ENCODE data around the gene BCL7A.
"Not testable (repeated sequence)": the region's sequence is repeated elsewhere in the genome, so short reads cannot be mapped to it uniquely, and the experiment has no call there.

BCL7A gene

DNA sequence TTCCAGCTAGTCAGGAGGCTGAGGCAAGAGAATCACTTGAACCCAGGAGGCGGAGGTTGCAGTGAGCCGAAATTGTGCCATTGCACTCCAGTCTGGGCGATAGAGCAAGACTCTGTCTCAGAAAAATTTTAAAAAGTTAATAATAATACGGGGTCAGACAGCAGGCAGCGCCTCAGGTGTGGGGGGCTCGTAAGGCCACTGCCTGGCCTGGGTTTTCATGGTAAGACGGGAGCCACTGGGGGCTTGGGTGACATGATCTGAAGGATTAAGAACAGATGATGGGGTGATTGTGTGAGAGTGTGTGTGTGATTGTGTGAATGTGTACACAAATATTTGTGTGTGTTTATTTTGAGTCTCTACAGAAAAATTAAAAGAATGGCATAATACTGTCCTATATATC, 23.6 kb downstream of the BCL7A start:
- Histone ChIP-seq H3K9ac (ENCODE audit: low read depth, low read length) (no peak overlapping the region), H3K36me3 (ENCODE audit: control insufficient read depth, insufficient read depth, low read length) (peaks cover 38% of the 10 kb centered on the region), H3K27ac (ENCODE audit: low read depth, low read length) (no peak overlapping the region), H3K27me3 (ENCODE audit: control insufficient read depth, insufficient read depth, low read length) (no peaks in the 10 kb centered on the region), H3K9me3 (ENCODE audit: control insufficient read depth, insufficient read depth, low read length) (peaks cover 3% of the 10 kb centered on the region), H3K4me3 (ENCODE audit: low read depth, low read length) (no peak overlapping the region), H3K4me1 (ENCODE audit: control insufficient read depth, insufficient read depth, low read length) (no peaks in the 10 kb centered on the region)

DNA sequence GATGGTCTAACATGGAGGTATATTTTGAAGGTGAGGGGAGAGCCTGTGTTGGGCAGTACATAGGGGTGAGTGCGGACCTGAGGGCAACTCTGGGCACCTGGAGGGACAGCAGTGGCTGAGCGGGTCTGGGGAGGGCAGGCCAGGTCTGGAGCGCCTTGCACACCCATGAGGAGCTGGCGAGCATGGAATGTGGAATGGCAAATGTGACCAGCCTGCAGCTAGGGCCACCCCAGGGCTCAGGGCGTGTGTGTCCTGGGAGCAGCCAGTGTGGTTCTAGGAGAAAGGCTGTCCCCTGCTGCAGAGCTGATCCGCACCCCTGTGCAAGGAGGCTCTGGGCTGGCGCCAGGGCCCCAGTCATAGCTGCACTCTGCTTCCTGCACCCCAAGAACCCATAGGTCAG, 24.5 kb downstream of the BCL7A start:
- Histone ChIP-seq H3K27ac (ENCODE audit: low read depth, low read length) (no peak overlapping the region), H3K4me1 (ENCODE audit: control insufficient read depth, insufficient read depth, low read length) (no peaks in the 10 kb centered on the region), H3K36me3 (ENCODE audit: control insufficient read depth, insufficient read depth, low read length) (peaks cover 38% of the 10 kb centered on the region), H3K4me3 (ENCODE audit: low read depth, low read length) (no peak overlapping the region), H3K9ac (ENCODE audit: low read depth, low read length) (no peak overlapping the region), H3K27me3 (ENCODE audit: control insufficient read depth, insufficient read depth, low read length) (no peaks in the 10 kb centered on the region), H3K9me3 (ENCODE audit: control insufficient read depth, insufficient read depth, low read length) (peaks cover 3% of the 10 kb centered on the region)

DNA sequence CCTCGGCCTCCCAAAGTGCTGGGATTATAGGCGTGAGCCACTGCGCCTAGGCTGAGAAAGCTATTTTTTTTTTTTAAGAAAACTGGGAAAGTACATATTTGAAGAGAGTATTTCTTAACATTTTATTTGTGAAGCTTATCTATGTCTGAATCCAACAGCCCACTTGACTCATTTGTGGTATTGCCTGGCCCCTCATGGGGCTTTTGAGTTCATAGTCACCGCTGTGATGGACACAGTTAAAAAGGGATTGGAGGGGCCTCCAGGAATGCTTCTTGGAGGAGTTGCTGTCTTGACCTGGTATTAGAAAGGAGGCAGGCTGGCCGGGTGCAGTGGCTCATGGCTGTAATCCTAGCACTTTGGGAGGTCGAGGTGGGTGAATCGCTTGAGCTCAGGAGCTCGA, 26.5 kb downstream of the BCL7A start:
- Histone ChIP-seq H3K27ac (ENCODE audit: low read depth, low read length) (no peak overlapping the region), H3K4me3 (ENCODE audit: low read depth, low read length) (no peak overlapping the region), H3K36me3 (ENCODE audit: control insufficient read depth, insufficient read depth, low read length) (peaks cover 38% of the 10 kb centered on the region), H3K27me3 (ENCODE audit: control insufficient read depth, insufficient read depth, low read length) (no peaks in the 10 kb centered on the region), H3K9ac (ENCODE audit: low read depth, low read length) (no peak overlapping the region), H3K4me1 (ENCODE audit: control insufficient read depth, insufficient read depth, low read length) (no peaks in the 10 kb centered on the region), H3K9me3 (ENCODE audit: control insufficient read depth, insufficient read depth, low read length) (peaks cover 3% of the 10 kb centered on the region)

DNA sequence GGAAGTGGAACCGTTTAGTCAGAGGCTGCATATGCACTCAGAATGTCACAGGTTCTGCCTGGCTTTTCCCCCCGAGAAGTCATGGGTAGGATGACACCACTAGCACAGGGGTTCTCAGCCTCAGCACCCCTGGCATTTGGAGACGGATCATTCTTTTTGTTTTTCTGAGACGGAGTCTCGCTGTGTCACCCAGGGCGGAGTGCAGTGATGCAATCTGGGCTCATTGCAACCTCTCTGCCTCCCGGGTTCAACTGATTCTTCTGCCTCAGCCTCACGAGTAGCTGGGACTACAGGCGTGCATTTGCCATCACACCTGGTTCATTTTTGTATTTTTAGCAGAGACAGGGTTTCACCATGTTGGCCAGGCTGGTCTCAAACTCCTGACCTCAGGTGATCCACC, 28.1 kb downstream of the BCL7A start:
- Histone ChIP-seq H3K27me3 (ENCODE audit: control insufficient read depth, insufficient read depth, low read length) (no peaks in the 10 kb centered on the region), H3K4me1 (ENCODE audit: control insufficient read depth, insufficient read depth, low read length) (no peaks in the 10 kb centered on the region), H3K27ac (ENCODE audit: low read depth, low read length) (no peak overlapping the region), H3K9ac (ENCODE audit: low read depth, low read length) (no peak overlapping the region), H3K9me3 (ENCODE audit: control insufficient read depth, insufficient read depth, low read length) (peaks cover 3% of the 10 kb centered on the region; the same call in 1 of the 2 replicates), H3K4me3 (ENCODE audit: low read depth, low read length) (no peak overlapping the region), H3K36me3 (ENCODE audit: control insufficient read depth, insufficient read depth, low read length) (peaks cover 27% of the 10 kb centered on the region)

DNA sequence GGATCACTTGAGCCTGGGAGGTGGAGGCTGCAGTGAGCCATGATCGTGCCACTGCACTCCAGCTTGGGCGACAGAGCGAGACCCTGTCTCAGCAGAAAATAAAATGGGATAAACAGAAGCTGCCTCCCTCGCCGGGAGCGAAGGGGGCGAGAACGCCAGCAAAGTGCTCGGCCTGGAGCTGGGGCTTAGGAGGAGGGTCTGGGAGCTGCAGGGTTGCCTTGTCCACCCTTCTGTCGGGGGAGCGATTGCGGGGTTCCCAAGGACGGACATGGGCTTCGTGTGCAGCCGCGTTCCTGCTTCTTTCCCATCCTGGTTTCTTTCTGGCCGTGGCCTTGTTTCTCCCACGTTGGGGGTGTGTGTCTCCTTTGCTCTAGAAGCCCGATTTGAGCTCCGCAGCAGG, 29.0 kb downstream of the BCL7A start:
- no peak overlapping the region for H3K9ac ChIP-seq (ENCODE audit: low read depth, low read length)
- no peaks in the 10 kb centered on the region for H3K9me3 ChIP-seq (ENCODE audit: control insufficient read depth, insufficient read depth, low read length)
- no peaks in the 10 kb centered on the region for H3K27me3 ChIP-seq (ENCODE audit: control insufficient read depth, insufficient read depth, low read length)
- H3K27ac ChIP-seq (ENCODE audit: low read depth, low read length) = no peak overlapping the region
- peaks cover 29% of the 10 kb centered on the region for H3K36me3 ChIP-seq (ENCODE audit: control insufficient read depth, insufficient read depth, low read length)
- no peak overlapping the region for H3K4me3 ChIP-seq (ENCODE audit: low read depth, low read length)
- H3K4me1 ChIP-seq (ENCODE audit: control insufficient read depth, insufficient read depth, low read length) = no peaks in the 10 kb centered on the region

DNA sequence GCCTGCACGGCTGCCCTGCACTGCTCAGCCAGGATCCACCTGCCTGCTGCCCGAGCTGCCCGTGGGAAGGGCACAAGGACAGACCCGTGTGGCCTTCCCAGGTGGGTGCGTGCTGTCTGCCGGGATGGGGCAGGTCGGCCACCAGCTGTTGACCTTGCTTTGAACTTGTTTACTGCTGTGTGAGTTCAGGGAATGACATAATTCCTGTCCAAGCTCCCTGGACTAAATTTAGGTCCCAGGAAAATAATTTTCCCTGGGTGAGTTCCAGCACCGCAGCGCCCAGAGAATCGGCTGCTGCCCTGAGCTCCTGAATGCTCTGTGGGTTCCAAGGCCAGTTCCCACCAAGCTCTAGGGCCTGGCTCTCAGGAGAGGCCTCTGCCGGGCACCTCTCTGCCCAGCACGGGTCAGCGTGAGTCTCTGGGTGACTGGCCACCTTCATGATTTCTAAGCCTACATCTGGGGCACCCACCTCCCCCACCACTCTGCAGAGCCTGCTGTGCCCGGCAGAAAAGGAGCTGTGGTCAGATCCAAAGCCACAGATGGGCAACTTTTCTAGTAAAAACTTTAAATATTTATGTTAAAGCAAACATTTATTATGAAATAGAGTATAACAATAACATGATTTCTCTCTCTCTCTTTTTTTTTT, 29.7 kb downstream of the BCL7A start:
- Histone ChIP-seq H3K27me3 (ENCODE audit: control insufficient read depth, insufficient read depth, low read length) (no peaks in the 10 kb centered on the region), H3K9ac (ENCODE audit: low read depth, low read length) (no peak overlapping the region), H3K27ac (ENCODE audit: low read depth, low read length) (no peak overlapping the region), H3K9me3 (ENCODE audit: control insufficient read depth, insufficient read depth, low read length) (no peaks in the 10 kb centered on the region), H3K4me1 (ENCODE audit: control insufficient read depth, insufficient read depth, low read length) (no peaks in the 10 kb centered on the region), H3K36me3 (ENCODE audit: control insufficient read depth, insufficient read depth, low read length) (peaks cover 29% of the 10 kb centered on the region), H3K4me3 (ENCODE audit: low read depth, low read length) (no peak overlapping the region)

DNA sequence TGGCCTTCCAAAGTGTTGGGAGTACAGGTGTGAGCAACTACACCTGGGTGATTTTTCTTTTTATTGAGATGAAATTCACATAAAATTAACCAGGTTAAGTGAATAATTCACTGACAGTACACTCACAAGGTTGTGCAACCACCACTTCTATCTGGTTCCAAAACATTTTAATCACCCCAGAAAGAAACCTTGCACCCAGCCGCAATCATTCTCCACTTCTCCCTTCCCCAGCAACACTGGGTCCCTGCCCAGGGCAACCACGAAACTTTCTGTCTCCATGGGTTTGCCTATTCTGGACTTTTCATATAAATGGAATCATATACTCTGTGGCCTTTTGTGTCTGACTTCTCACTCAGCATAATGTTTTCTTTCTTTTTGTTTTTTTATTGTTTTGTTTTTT, 30.6 kb downstream of the BCL7A start:
- Histone ChIP-seq H3K4me3 (ENCODE audit: low read depth, low read length) (no peak overlapping the region), H3K27me3 (ENCODE audit: control insufficient read depth, insufficient read depth, low read length) (no peaks in the 10 kb centered on the region), H3K9ac (ENCODE audit: low read depth, low read length) (no peak overlapping the region), H3K27ac (ENCODE audit: low read depth, low read length) (no peak overlapping the region), H3K9me3 (ENCODE audit: control insufficient read depth, insufficient read depth, low read length) (no peaks in the 10 kb centered on the region), H3K4me1 (ENCODE audit: control insufficient read depth, insufficient read depth, low read length) (no peaks in the 10 kb centered on the region), H3K36me3 (ENCODE audit: control insufficient read depth, insufficient read depth, low read length) (peaks cover 35% of the 10 kb centered on the region)

DNA sequence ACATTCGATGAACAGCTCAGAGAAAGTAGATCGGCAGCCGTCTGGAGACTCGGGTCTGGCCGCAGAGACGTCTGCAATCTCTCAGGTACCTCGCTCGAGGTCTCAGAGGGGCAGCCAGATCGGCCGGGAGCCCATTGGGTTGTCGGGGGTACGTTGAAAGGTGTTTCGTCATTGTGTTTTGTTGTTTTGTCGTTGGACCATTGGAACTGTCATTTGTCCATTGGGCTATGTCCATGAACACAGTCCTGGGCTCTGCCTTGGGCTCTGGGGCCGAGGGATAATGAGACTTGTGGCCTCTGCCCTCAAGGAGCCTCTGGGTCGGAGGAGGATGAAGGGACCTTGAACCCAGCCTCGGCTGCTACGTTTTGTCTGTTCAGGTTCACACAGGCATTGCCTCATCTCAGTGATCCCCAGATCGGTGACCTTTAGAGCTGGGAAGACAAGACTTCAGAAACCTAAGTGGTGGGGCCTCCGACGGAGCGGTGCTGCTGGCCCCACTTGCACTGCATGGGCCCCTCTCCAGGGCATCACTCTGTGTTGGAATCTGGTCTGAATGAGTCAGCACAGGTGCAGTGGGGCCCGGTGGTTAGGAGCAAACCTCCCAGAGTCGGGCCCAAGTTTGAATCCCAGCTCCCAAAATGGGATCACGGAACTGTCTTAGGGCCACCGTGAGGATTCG, 33.3 kb downstream of the BCL7A start:
- no peaks in the 10 kb centered on the region for H3K9me3 ChIP-seq (ENCODE audit: control insufficient read depth, insufficient read depth, low read length)
- H3K36me3 ChIP-seq (ENCODE audit: control insufficient read depth, insufficient read depth, low read length) = peaks cover 49% of the 10 kb centered on the region
- no peak overlapping the region for H3K4me3 ChIP-seq (ENCODE audit: low read depth, low read length)
- no peak overlapping the region for H3K27ac ChIP-seq (ENCODE audit: low read depth, low read length)
- no peak overlapping the region for H3K9ac ChIP-seq (ENCODE audit: low read depth, low read length)
- H3K27me3 ChIP-seq (ENCODE audit: control insufficient read depth, insufficient read depth, low read length) = no peaks in the 10 kb centered on the region
- H3K4me1 ChIP-seq (ENCODE audit: control insufficient read depth, insufficient read depth, low read length) = no peaks in the 10 kb centered on the region

DNA sequence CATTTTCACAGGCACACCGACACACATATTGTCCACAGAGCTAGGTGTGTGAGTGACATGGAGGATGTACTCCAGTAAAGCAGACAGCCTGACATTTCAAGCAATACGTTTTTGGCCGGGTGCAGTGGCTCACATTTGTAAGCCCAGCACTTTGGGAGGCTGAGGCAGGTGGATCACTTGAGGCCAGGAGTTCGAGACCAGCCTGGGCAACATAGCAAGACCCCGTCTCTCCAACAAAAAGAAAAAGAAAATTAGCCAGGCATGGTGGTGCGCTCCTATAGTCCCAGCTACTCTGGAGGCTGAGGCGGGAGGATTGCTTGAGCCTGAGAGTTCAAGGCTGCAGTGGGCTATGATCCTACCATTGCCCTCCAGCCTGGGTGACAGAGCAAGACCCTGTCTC, 34.7 kb downstream of the BCL7A start:
- H3K4me3 ChIP-seq (ENCODE audit: low read depth, low read length); H3K9me3 ChIP-seq (ENCODE audit: control insufficient read depth, insufficient read depth, low read length); H3K27ac ChIP-seq (ENCODE audit: low read depth, low read length); H3K4me1 ChIP-seq (ENCODE audit: control insufficient read depth, insufficient read depth, low read length); H3K9ac ChIP-seq (ENCODE audit: low read depth, low read length); H3K27me3 ChIP-seq (ENCODE audit: control insufficient read depth, insufficient read depth, low read length): not testable (repeated sequence)
- peaks cover 59% of the 10 kb centered on the region for H3K36me3 ChIP-seq (ENCODE audit: control insufficient read depth, insufficient read depth, low read length)

DNA sequence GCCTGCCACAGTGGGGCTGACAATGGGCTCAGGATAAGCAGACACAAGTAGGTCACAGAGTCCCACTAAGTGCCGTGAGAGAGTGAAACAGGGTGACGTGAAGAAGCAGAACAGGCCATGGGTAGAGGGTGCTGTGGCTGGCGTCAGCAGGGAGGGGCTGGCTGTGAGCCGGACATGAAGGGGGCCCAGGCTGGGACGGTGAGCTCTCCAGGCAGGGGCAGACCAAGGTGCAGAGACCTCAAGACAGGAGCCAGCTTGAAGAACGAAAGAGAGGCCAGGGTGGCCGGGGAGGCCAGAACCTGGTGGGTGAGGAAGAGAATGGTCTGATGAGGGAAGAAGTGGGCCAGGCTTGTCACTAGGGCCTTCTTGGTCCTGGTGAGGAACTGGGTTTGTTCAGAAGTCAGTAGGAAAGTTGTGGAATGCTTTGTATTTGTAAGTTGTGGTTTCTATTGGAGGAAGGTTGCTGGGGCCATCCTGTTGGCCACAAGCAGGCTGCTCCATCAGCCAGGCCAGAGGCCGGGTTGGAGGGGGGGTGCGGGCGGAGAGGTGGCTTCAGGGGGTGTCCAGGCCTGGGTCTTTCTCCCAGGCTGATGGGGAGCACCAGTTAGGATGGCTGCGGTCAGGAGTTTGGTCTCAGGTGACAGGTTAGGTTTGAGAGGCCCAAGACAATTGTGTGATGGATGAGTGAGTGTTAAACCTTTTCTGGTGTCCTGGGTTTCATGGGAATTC, 35.5 kb downstream of the BCL7A start:
- Histone ChIP-seq H3K9ac (ENCODE audit: low read depth, low read length) (no peak overlapping the region), H3K27ac (ENCODE audit: low read depth, low read length) (no peak overlapping the region), H3K27me3 (ENCODE audit: control insufficient read depth, insufficient read depth, low read length) (no peaks in the 10 kb centered on the region), H3K9me3 (ENCODE audit: control insufficient read depth, insufficient read depth, low read length) (no peaks in the 10 kb centered on the region), H3K36me3 (ENCODE audit: control insufficient read depth, insufficient read depth, low read length) (peaks cover 59% of the 10 kb centered on the region), H3K4me1 (ENCODE audit: control insufficient read depth, insufficient read depth, low read length) (no peaks in the 10 kb centered on the region), H3K4me3 (ENCODE audit: low read depth, low read length) (no peak overlapping the region)

DNA sequence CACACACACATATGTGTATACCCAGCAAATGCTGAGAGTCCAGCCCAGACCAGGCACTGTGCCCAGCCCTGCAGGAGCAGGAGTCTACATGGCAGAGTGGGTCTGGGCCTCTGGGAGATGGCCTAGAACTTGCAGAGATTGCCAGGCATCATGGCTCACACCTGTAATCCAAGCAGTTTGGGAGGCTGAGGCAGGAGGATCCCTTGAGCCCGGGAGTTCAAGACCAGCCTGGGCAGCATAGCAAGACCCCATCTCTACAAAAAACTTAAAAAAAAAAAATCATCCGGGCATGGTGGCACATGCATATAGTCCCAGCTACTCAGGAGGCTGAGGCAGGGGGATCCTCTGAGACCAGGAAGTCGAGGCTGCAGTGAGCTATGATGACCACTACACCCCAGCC, 36.1 kb downstream of the BCL7A start:
- Histone ChIP-seq H3K27ac (ENCODE audit: low read depth, low read length) (no peak overlapping the region), H3K9me3 (ENCODE audit: control insufficient read depth, insufficient read depth, low read length) (no peaks in the 10 kb centered on the region), H3K4me3 (ENCODE audit: low read depth, low read length) (no peak overlapping the region), H3K36me3 (ENCODE audit: control insufficient read depth, insufficient read depth, low read length) (peaks cover 59% of the 10 kb centered on the region), H3K9ac (ENCODE audit: low read depth, low read length) (no peak overlapping the region), H3K27me3 (ENCODE audit: control insufficient read depth, insufficient read depth, low read length) (no peaks in the 10 kb centered on the region), H3K4me1 (ENCODE audit: control insufficient read depth, insufficient read depth, low read length) (no peaks in the 10 kb centered on the region)
